ENCODE measurements around the gene ERCC5.

DNA sequence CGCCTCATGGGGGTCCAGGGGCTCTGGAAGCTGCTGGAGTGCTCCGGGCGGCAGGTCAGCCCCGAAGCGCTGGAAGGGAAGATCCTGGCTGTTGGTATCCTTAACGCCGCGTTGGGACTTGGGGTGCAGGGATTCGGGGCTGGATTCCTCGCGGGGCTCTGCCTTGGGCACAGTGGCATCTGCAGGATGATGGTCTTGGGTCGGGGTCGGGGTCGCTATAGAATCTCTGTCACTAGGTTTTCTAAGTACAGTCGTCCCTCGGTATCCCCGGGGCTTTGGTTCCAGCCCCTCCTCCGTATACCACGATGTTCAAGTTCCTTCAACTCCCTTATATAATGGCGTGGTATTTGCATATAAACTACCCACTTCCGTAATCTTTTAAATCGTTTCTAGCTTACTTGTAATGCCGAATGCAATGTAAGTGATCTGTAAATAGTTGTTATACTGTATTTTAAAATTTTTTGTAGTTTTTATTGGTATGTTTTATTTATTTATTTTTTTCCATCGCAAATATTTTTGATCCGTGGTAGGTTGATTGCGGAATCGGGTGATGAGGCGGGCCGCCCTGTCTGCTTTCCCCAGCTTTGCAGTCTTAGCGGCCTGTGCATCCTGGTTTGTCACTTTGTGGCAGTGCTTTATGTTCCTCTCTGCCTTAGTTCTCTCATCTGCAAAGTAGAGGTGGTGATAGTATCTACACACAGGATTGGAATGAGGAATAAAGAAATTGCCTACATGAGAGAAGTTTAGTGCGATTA lies 606 bp downstream of the ERCC5 start:
- TF ChIP-seq, protein P1, sequence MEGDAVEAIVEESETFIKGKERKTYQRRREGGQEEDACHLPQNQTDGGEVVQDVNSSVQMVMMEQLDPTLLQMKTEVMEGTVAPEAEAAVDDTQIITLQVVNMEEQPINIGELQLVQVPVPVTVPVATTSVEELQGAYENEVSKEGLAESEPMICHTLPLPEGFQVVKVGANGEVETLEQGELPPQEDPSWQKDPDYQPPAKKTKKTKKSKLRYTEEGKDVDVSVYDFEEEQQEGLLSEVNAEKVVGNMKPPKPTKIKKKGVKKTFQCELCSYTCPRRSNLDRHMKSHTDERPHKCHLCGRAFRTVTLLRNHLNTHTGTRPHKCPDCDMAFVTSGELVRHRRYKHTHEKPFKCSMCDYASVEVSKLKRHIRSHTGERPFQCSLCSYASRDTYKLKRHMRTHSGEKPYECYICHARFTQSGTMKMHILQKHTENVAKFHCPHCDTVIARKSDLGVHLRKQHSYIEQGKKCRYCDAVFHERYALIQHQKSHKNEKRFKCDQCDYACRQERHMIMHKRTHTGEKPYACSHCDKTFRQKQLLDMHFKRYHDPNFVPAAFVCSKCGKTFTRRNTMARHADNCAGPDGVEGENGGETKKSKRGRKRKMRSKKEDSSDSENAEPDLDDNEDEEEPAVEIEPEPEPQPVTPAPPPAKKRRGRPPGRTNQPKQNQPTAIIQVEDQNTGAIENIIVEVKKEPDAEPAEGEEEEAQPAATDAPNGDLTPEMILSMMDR (IDR thresholded peaks at IDR 0.05) = peak in 2 of 6 experiments; percentile 14 to 17
- no peak for TF ChIP-seq POLR2A (IDR thresholded peaks at IDR 0.05)
